Measurements from ENCODE around the gene LAMB3. TPM values are rescaled to one million over a fixed set of nuclear protein-coding genes. Genes with fewer than 3 reads are reported as not detected.

The LAMB3 gene
- polyA plus RNA-seq, 1 donor from 2014 or later: 5.8 TPM

DNA sequence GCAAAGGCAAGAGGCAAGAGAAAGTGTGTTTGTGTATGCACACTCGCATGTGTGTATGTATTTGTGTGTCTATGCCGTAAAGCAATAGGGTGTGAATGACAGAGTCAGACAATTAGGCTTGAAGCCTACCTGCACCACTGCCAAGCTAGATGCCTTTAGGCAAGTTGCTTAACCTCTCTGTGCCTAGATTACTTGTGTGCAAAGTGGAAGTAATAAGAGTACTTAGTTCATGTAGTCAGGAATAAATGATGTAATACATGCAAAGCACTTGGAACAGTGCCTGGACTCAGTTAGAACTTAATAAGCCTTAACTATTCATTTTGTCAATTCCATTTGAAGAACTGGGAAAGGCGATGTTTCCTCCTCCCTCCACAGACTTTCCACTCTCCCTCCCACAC lies 31.7 kb downstream of the LAMB3 start:
- TF ChIP-seq EP300 (conservative IDR thresholded peaks at IDR 0.05; ENCODE audit: poor library complexity, severe bottlenecking): no peak
- TF ChIP-seq SMC3 (conservative IDR thresholded peaks at IDR 0.05; ENCODE audit: poor library complexity): no peak
- TF ChIP-seq, protein P1, sequence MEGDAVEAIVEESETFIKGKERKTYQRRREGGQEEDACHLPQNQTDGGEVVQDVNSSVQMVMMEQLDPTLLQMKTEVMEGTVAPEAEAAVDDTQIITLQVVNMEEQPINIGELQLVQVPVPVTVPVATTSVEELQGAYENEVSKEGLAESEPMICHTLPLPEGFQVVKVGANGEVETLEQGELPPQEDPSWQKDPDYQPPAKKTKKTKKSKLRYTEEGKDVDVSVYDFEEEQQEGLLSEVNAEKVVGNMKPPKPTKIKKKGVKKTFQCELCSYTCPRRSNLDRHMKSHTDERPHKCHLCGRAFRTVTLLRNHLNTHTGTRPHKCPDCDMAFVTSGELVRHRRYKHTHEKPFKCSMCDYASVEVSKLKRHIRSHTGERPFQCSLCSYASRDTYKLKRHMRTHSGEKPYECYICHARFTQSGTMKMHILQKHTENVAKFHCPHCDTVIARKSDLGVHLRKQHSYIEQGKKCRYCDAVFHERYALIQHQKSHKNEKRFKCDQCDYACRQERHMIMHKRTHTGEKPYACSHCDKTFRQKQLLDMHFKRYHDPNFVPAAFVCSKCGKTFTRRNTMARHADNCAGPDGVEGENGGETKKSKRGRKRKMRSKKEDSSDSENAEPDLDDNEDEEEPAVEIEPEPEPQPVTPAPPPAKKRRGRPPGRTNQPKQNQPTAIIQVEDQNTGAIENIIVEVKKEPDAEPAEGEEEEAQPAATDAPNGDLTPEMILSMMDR (IDR thresholded peaks at IDR 0.05; ENCODE audit: poor library complexity, severe bottlenecking): no peak
- no peak for TF ChIP-seq EZH2 (IDR thresholded peaks at IDR 0.05; ENCODE audit: borderline replicate concordance, insufficient read depth, low read length, poor library complexity, severe bottlenecking)
- TF ChIP-seq, protein P2, sequence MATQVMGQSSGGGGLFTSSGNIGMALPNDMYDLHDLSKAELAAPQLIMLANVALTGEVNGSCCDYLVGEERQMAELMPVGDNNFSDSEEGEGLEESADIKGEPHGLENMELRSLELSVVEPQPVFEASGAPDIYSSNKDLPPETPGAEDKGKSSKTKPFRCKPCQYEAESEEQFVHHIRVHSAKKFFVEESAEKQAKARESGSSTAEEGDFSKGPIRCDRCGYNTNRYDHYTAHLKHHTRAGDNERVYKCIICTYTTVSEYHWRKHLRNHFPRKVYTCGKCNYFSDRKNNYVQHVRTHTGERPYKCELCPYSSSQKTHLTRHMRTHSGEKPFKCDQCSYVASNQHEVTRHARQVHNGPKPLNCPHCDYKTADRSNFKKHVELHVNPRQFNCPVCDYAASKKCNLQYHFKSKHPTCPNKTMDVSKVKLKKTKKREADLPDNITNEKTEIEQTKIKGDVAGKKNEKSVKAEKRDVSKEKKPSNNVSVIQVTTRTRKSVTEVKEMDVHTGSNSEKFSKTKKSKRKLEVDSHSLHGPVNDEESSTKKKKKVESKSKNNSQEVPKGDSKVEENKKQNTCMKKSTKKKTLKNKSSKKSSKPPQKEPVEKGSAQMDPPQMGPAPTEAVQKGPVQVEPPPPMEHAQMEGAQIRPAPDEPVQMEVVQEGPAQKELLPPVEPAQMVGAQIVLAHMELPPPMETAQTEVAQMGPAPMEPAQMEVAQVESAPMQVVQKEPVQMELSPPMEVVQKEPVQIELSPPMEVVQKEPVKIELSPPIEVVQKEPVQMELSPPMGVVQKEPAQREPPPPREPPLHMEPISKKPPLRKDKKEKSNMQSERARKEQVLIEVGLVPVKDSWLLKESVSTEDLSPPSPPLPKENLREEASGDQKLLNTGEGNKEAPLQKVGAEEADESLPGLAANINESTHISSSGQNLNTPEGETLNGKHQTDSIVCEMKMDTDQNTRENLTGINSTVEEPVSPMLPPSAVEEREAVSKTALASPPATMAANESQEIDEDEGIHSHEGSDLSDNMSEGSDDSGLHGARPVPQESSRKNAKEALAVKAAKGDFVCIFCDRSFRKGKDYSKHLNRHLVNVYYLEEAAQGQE (IDR thresholded peaks at IDR 0.05; ENCODE audit: borderline replicate concordance): no peak
- no peak for TF ChIP-seq MXI1 (conservative IDR thresholded peaks at IDR 0.05; ENCODE audit: poor library complexity, severe bottlenecking)
- TF ChIP-seq POLR2AphosphoS5 (IDR thresholded peaks at IDR 0.05): no peak
- TF ChIP-seq TAF1 (IDR thresholded peaks at IDR 0.05; ENCODE audit: low read depth): no peak
- TF ChIP-seq RAD21 (conservative IDR thresholded peaks at IDR 0.05): no peak
- H3K9ac ChIP-seq (ENCODE audit: low read length): no peak overlapping the region
- no peaks in the 10 kb centered on the region for H3K9me2 ChIP-seq (ENCODE audit: insufficient read depth, low read length)
- H3F3A ChIP-seq (ENCODE audit: insufficient read depth, low read length, poor library complexity, severe bottlenecking): no peaks in the 10 kb centered on the region
- no peaks in the 10 kb centered on the region for H4K20me1 ChIP-seq (ENCODE audit: insufficient read depth)
- H2AFZ ChIP-seq (ENCODE audit: low read depth, low read length): no peak overlapping the region
- H3K27ac ChIP-seq (ENCODE audit: low read length): no peak overlapping the region
- no peaks in the 10 kb centered on the region for H3K36me3 ChIP-seq (ENCODE audit: insufficient read depth, low read length)
- H3K9me3 ChIP-seq (ENCODE audit: low read length): no peaks in the 10 kb centered on the region
- H3K4me3 ChIP-seq (ENCODE audit: low read length): no peak overlapping the region
- no peak overlapping the region for H3K4me2 ChIP-seq (ENCODE audit: low read length)
- H3K27me3 ChIP-seq (ENCODE audit: insufficient read depth, low read depth, low read length): no peaks in the 10 kb centered on the region
- H3K79me2 ChIP-seq (replicated peaks; ENCODE audit: insufficient read depth, low read length): no peaks in the 10 kb centered on the region

DNA sequence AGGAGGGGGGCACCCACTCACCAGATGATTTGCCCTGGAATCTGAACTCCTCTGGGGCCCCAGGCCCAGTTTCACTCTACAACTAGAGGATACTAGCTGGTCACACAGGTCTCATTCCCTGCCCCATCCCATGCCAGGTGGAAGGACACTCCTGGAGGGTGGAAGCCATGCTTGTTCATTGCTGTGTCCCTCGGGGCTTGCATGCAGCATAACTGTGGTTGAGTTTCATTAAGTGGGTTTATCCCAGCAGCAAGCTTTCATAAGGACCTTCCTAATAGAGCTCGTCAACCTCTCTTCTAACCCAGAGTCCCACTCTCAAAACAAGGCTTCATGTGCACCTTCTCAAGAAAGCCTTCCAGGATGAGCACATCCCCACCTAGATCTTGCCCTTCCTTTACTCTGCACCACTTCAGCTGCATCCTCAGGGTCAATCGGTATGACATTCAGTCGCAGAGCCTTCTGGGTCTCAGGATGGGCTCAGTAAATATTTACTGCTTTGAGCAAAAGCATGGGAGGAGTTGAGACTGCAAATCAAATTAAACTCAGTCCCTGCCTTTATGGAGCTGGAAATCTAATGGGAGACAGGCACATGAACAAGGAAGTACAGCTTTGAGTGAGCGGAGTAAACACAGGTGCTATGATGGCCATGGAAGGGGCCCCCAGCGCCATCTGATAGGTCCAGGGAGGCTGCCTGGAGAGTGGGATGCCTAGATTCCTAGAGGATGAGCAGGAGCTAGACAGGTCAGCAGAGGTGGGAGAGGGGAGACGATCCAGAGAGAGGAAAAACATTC lies 32.3 kb downstream of the LAMB3 start:
- H4K20me1 ChIP-seq (ENCODE audit: insufficient read depth): no peaks in the 10 kb centered on the region
- H3K4me3 ChIP-seq (ENCODE audit: low read length): no peak overlapping the region
- no peak overlapping the region for H2AFZ ChIP-seq (ENCODE audit: low read depth, low read length)
- H3K4me2 ChIP-seq (ENCODE audit: low read length): no peak overlapping the region
- TF ChIP-seq RAD21 (conservative IDR thresholded peaks at IDR 0.05): no peak
- TF ChIP-seq, protein P2 (IDR thresholded peaks at IDR 0.05; ENCODE audit: borderline replicate concordance): no peak
- no peak for TF ChIP-seq TAF1 (IDR thresholded peaks at IDR 0.05; ENCODE audit: low read depth)
- TF ChIP-seq EZH2 (IDR thresholded peaks at IDR 0.05; ENCODE audit: borderline replicate concordance, insufficient read depth, low read length, poor library complexity, severe bottlenecking): no peak
- no peak for TF ChIP-seq POLR2AphosphoS5 (IDR thresholded peaks at IDR 0.05)
- TF ChIP-seq, protein P1 (IDR thresholded peaks at IDR 0.05; ENCODE audit: poor library complexity, severe bottlenecking): no peak
- TF ChIP-seq EP300 (conservative IDR thresholded peaks at IDR 0.05; ENCODE audit: poor library complexity, severe bottlenecking): no peak
- no peak for TF ChIP-seq MXI1 (conservative IDR thresholded peaks at IDR 0.05; ENCODE audit: poor library complexity, severe bottlenecking)
- TF ChIP-seq SMC3 (conservative IDR thresholded peaks at IDR 0.05; ENCODE audit: poor library complexity): no peak
- no peaks in the 10 kb centered on the region for H3K9me2 ChIP-seq (ENCODE audit: insufficient read depth, low read length)
- H3F3A ChIP-seq (ENCODE audit: insufficient read depth, low read length, poor library complexity, severe bottlenecking): no peaks in the 10 kb centered on the region
- H3K36me3 ChIP-seq (ENCODE audit: insufficient read depth, low read length): no peaks in the 10 kb centered on the region
- no peaks in the 10 kb centered on the region for H3K9me3 ChIP-seq (ENCODE audit: low read length)
- H3K27me3 ChIP-seq (ENCODE audit: insufficient read depth, low read depth, low read length): no peaks in the 10 kb centered on the region
- no peak overlapping the region for H3K9ac ChIP-seq (ENCODE audit: low read length)
- H3K79me2 ChIP-seq (replicated peaks; ENCODE audit: insufficient read depth, low read length): no peaks in the 10 kb centered on the region
- no peak overlapping the region for H3K27ac ChIP-seq (ENCODE audit: low read length)
